Trophoblast cell (in vitro differentiated cells and primary cell): ENCODE data around the gene WEE1.

Source experiments
- DNase-seq, 2 donors: peaks; one replicate each; pipeline ENCODE4 v3.0.0-alpha.2; 2016
- H2AFZ ChIP-seq: 2 replicates; pipeline ENCODE4 v1.6.1; 2013; ENCODE audit warnings: low read length, moderate library complexity, mild to moderate bottlenecking; ENCODE audit not compliant: insufficient read depth, poor library complexity
- H2AK5ac ChIP-seq: 2 replicates; pipeline ENCODE4 v1.6.1; 2013; ENCODE audit warnings: mild to moderate bottlenecking, low read length
- H2BK120ac ChIP-seq: 2 replicates; pipeline ENCODE4 v1.6.1; 2013; ENCODE audit warnings: low read length, mild to moderate bottlenecking, moderate library complexity; ENCODE audit not compliant: insufficient read depth, poor library complexity
- H2BK12ac ChIP-seq: 2 replicates; pipeline ENCODE4 v1.6.1; 2013; ENCODE audit warnings: mild to moderate bottlenecking, low read length, moderate library complexity
- H2BK5ac ChIP-seq: 2 replicates; pipeline ENCODE4 v1.6.1; 2013; ENCODE audit warnings: low read length, low read depth, moderate library complexity, mild to moderate bottlenecking; ENCODE audit not compliant: poor library complexity
- H3K14ac ChIP-seq: 2 replicates; pipeline ENCODE4 v1.6.1; 2013; ENCODE audit warnings: mild to moderate bottlenecking, low read length
- H3K18ac ChIP-seq: 2 replicates; pipeline ENCODE4 v1.6.1; 2013; ENCODE audit warnings: mild to moderate bottlenecking, low read length
- H3K23ac ChIP-seq: 2 replicates; pipeline ENCODE4 v1.6.1; 2013; ENCODE audit warnings: low read length
- H3K27ac ChIP-seq: 2 replicates; pipeline ENCODE4 v1.5.1; 2013; ENCODE audit warnings: low read depth, mild to moderate bottlenecking, inconsistent platforms, low read length, moderate library complexity
- H3K27me3 ChIP-seq: 2 replicates; pipeline ENCODE4 v1.6.1; 2013; ENCODE audit warnings: inconsistent platforms, mild to moderate bottlenecking, low read length, moderate library complexity; ENCODE audit not compliant: insufficient read depth
- H3K36me3 ChIP-seq, 2 experiments: 1 replicate in 1 of 2; 2 replicates in 1 of 2; pipeline ENCODE4 v1.6.1; 2013; ENCODE audit warnings: low read length in 2 of 2, mild to moderate bottlenecking in 2 of 2, moderate library complexity in 1 of 2; ENCODE audit not compliant: insufficient read depth in 2 of 2, control insufficient read depth in 1 of 2
- H3K4ac ChIP-seq: 2 replicates; pipeline ENCODE4 v1.6.1; 2013; ENCODE audit warnings: low read depth, mild to moderate bottlenecking, low read length, moderate library complexity
- H3K4me1 ChIP-seq, 2 experiments: 1 replicate in 1 of 2; 2 replicates in 1 of 2; pipeline ENCODE4 v1.6.1; 2013; ENCODE audit warnings: low read length in 2 of 2, mild to moderate bottlenecking in 2 of 2, moderate library complexity in 1 of 2; ENCODE audit not compliant: insufficient read depth in 2 of 2, control insufficient read depth in 1 of 2
- H3K4me2 ChIP-seq: 2 replicates; pipeline ENCODE4 v1.6.1; 2013; ENCODE audit warnings: inconsistent platforms, mild to moderate bottlenecking, low read length, moderate library complexity
- H3K4me3 ChIP-seq: 2 replicates; pipeline ENCODE4 v1.5.1; 2013; ENCODE audit warnings: mild to moderate bottlenecking, low read depth, low read length, inconsistent platforms
- H3K79me1 ChIP-seq: one replicate; pipeline ENCODE4 v1.6.1; 2013; ENCODE audit warnings: low read length
- H3K79me2 ChIP-seq: 2 replicates; pipeline ENCODE4 v1.6.1; 2013; ENCODE audit warnings: low read length, mild to moderate bottlenecking; ENCODE audit not compliant: control insufficient read depth, insufficient read depth, poor library complexity
- H3K9ac ChIP-seq: 2 replicates; pipeline ENCODE4 v1.6.1; 2013; ENCODE audit warnings: mild to moderate bottlenecking, low read length
- H3K9me3 ChIP-seq: 2 replicates; pipeline ENCODE4 v1.6.1; 2013; ENCODE audit warnings: low read depth, mild to moderate bottlenecking, control low read depth, inconsistent platforms, low read length; ENCODE audit not compliant: insufficient read depth
- H4K12ac ChIP-seq: 2 replicates; pipeline ENCODE4 v1.6.1; 2013; ENCODE audit warnings: low read depth, mild to moderate bottlenecking, low read length, moderate library complexity
- H4K8ac ChIP-seq: 2 replicates; pipeline ENCODE4 v1.6.1; 2013; ENCODE audit warnings: low read depth, mild to moderate bottlenecking, low read length, moderate library complexity
- H4K91ac ChIP-seq: one replicate; pipeline ENCODE4 v1.6.1; 2013; ENCODE audit warnings: low read depth, mild to moderate bottlenecking, low read length, moderate library complexity
- WGBS: extraction: QIAGEN DNeasy Blood & Tissue Kit; methylation state at CpG from one replicate; pipeline ENCODE4 v1.1.7; 2013; ENCODE audit warnings: missing lambda C conversion rate; ENCODE audit not compliant: insufficient read length, insufficient coverage; ENCODE audit errors: extremely low coverage; 5-methylcytosine and 5-hydroxymethylcytosine counted together

Gene WEE1

DNA sequence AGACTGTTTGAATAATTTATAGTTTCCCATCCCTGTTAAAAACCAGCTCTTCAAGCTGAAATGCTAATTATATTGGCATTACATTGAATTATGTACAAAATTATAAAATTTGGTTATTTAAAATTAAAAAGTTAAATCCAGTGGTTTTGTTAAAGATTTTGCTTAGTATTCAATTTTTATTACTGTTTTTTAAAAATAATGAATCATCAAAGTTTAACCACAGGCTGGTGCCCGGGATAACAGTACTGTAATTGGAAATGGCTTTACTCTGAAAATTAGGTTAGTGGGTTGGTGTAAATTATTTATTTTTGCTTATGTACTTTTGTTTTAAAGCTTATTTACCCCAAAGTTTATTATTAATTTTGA lies 45.4 kb upstream of the WEE1 start:
- H4K8ac ChIP-seq: no peak overlapping the region
- H4K12ac ChIP-seq: no peak overlapping the region
- H3K4me3 ChIP-seq: no peak overlapping the region
- H3K27ac ChIP-seq: no peak overlapping the region
- peaks cover 21 to 24% of the 10 kb centered on the region in 2 experiments for H3K4me1 ChIP-seq
- peaks cover 26% of the 10 kb centered on the region for H3K79me1 ChIP-seq
- H3K79me2 ChIP-seq: peaks cover 4% of the 10 kb centered on the region
- no peak for DNase-seq
- no peak overlapping the region for H3K4ac ChIP-seq
- no peak overlapping the region for H3K14ac ChIP-seq
- peaks cover 5 to 6% of the 10 kb centered on the region in 2 experiments for H3K36me3 ChIP-seq
- H2AK5ac ChIP-seq: no peak overlapping the region
- H3K4me2 ChIP-seq: no peak overlapping the region
- no peak overlapping the region for H2AFZ ChIP-seq
- no peaks in the 10 kb centered on the region for H3K9me3 ChIP-seq
- no peak overlapping the region for H2BK120ac ChIP-seq
- no peaks in the 10 kb centered on the region for H3K27me3 ChIP-seq
- H3K18ac ChIP-seq: no peak overlapping the region
- no peak overlapping the region for H2BK5ac ChIP-seq
- H3K9ac ChIP-seq: no peak overlapping the region
- no peak overlapping the region for H3K23ac ChIP-seq
- H4K91ac ChIP-seq: no peak overlapping the region
- no CpG with 5 or more reads among the region's 1 CpG for WGBS
- H2BK12ac ChIP-seq: no peak overlapping the region

DNA sequence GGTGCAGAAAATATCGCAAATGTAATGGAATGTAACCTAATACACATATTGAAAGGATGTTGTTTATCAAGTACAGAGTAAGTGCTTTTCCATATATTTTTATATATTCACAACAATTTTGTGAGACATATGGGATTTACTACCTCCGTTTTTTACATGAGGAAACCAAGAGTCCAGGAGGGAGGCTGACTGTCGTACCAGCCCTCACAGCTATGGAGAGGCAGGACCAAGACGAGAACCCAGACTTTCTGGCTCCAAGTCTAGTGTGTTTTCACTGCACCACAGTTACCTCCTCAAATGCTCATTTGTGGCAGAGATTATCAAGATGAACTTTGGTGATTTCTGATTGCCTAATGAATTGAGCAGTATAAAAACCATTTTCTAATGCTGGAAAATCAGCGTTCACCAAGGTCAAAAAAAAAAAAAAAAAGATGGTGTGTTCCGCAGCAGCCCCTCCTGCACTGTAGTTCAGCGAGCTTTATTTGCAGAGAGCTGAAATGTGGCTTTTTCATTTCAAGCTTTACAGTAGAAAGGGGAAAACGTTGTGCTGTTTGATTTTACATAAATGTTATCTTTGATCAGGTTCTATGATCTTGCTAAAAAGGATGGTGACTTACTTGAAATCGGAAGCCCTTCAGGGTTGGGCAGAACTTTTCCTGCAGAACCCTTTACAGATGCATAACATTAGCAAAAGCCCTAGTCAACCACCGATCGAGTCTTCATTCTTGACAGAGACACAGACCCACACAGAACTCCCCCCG lies 44.7 kb upstream of the WEE1 start:
- Histone ChIP-seq H3K36me3 (peaks cover 5 to 6% of the 10 kb centered on the region in 2 experiments), H2BK120ac (peak overlapping the region; percentile 46), H3K9ac (no peak overlapping the region), H4K8ac (peak overlapping the region; percentile 85), H3K4me2 (no peak overlapping the region), H3K23ac (no peak overlapping the region), H3K79me1 (peaks cover 26% of the 10 kb centered on the region), H3K27ac (peak overlapping the region; percentile 92), H3K79me2 (peaks cover 4% of the 10 kb centered on the region), H3K4me3 (no peak overlapping the region), H3K4ac (peak overlapping the region; percentile 42), H3K4me1 (peaks cover 21 to 27% of the 10 kb centered on the region in 2 experiments), H2AFZ (no peak overlapping the region), H2BK5ac (peak overlapping the region; percentile 98), H3K18ac (peak overlapping the region; percentile 80), H2BK12ac (peak overlapping the region; percentile 97), H3K14ac (peak overlapping the region; percentile 89), H3K27me3 (no peaks in the 10 kb centered on the region), H3K9me3 (no peaks in the 10 kb centered on the region), H4K12ac (peak overlapping the region; percentile 55), H2AK5ac (peak overlapping the region; percentile 88), H4K91ac (peak overlapping the region; percentile 91)
- WGBS: no CpG with 5 or more reads among the region's 12 CpGs
- DNase-seq: no peak

DNA sequence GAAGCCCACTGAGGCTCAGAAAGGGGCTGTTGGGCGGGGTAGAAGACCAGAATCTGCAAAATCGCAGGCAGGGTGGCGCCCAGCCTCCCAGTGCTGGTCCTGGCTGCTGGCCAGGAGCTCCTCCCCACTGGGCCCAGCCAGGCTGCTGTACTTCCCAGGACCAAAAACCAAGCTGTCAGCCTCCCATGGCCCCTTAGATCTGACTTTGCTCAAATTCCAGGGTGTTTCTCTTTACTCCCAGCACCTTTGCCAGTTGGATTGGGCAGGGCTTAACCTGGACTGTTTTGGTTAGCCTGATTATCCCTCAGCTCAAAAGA lies 44.2 kb upstream of the WEE1 start:
- peak overlapping the region; percentile 40 for H2BK120ac ChIP-seq
- H4K8ac ChIP-seq: peak overlapping the region; percentile 85
- H3K27ac ChIP-seq: peak overlapping the region; percentile 92
- peaks cover 21 to 27% of the 10 kb centered on the region in 2 experiments for H3K4me1 ChIP-seq
- peak in 1 of 2 donors; percentile 45 for DNase-seq
- no peaks in the 10 kb centered on the region for H3K9me3 ChIP-seq
- peak overlapping the region; percentile 80 for H3K18ac ChIP-seq
- no peaks in the 10 kb centered on the region for H3K27me3 ChIP-seq
- peak overlapping the region; percentile 66 for H2AFZ ChIP-seq
- no CpG with 5 or more reads among the region's 3 CpGs for WGBS
- H2BK5ac ChIP-seq: peak overlapping the region; percentile 98
- H3K14ac ChIP-seq: peak overlapping the region; percentile 89
- no peak overlapping the region for H3K4me2 ChIP-seq
- peaks cover 4% of the 10 kb centered on the region for H3K79me2 ChIP-seq
- H3K79me1 ChIP-seq: peaks cover 29% of the 10 kb centered on the region
- peak overlapping the region; percentile 91 for H4K91ac ChIP-seq
- peak overlapping the region; percentile 37 for H3K4ac ChIP-seq
- H3K4me3 ChIP-seq: no peak overlapping the region
- peaks cover 5 to 6% of the 10 kb centered on the region in 2 experiments for H3K36me3 ChIP-seq
- peak overlapping the region; percentile 97 for H2BK12ac ChIP-seq
- H2AK5ac ChIP-seq: peak overlapping the region; percentile 92
- peak overlapping the region; percentile 65 for H4K12ac ChIP-seq
- no peak overlapping the region for H3K9ac ChIP-seq
- no peak overlapping the region for H3K23ac ChIP-seq

DNA sequence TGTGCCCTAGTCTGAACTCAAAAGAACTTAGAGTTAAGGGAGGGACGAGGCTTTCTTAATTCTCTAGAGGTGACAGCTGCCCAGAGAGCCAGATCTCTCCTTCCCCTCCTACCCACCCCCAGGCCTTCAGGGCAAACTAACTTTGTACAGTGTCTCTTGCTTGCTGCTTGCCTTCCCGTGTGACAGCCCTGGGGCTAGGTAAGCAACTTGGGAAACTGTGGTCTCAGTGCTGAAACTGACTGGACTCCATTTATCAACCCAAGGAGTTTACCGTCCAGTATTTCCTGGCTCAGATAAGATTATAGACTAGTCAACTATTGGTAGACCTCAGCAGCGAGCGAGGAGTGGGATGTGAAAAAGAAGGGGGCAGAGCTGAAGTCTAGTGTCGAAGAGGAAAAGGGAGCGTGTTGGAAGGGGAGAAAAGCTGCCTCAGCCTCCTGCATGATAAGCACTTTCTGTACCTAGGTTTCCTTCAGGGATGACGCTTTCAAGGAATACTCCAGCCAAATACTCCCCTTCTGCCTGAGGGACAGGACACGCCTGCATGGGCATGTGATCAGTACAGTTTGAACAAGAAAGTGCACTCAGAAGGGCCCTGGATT lies 43.3 kb upstream of the WEE1 start:
- H3K23ac ChIP-seq: no peak overlapping the region
- no CpG with 5 or more reads among the region's 9 CpGs for WGBS
- peaks cover 4% of the 10 kb centered on the region for H3K79me2 ChIP-seq
- peak overlapping the region; percentile 92 for H3K27ac ChIP-seq
- H3K79me1 ChIP-seq: peaks cover 32% of the 10 kb centered on the region
- peak; percentile 91 to 95 for DNase-seq
- H2AFZ ChIP-seq: peak overlapping the region; percentile 1
- no peak overlapping the region for H3K18ac ChIP-seq
- H3K9me3 ChIP-seq: no peaks in the 10 kb centered on the region
- peak overlapping the region; percentile 20 for H4K8ac ChIP-seq
- peak overlapping the region; percentile 95 for H2BK5ac ChIP-seq
- H3K9ac ChIP-seq: no peak overlapping the region
- H3K4me1 ChIP-seq: peaks cover 26 to 31% of the 10 kb centered on the region in 2 experiments
- H3K36me3 ChIP-seq: peaks cover 4 to 6% of the 10 kb centered on the region in 2 experiments
- peak overlapping the region; percentile 13 for H3K4ac ChIP-seq
- no peak overlapping the region for H3K4me3 ChIP-seq
- peak overlapping the region; percentile 88 for H2BK120ac ChIP-seq
- peak overlapping the region; percentile 13 for H3K4me2 ChIP-seq
- peak overlapping the region; percentile 0 for H3K14ac ChIP-seq
- H3K27me3 ChIP-seq: no peaks in the 10 kb centered on the region
- peak overlapping the region; percentile 97 for H4K91ac ChIP-seq
- no peak overlapping the region for H4K12ac ChIP-seq
- peak overlapping the region; percentile 5 for H2BK12ac ChIP-seq
- peak overlapping the region; percentile 66 for H2AK5ac ChIP-seq
